IMR-90 (cell line): Measurements from ENCODE around the gene MT1G. TPM values are rescaled to one million over a fixed set of nuclear protein-coding genes. Genes with fewer than 3 reads are reported as not detected.

ENCODE experiments used
- ATAC-seq: fragments of 200-7000 bp; cut with Tn5 transposase; 2 replicates; pipeline ENCODE4 v1.9.1; 2020; ENCODE audit warnings: low read depth, mild to moderate bottlenecking, moderate library complexity
- BruUV-seq: library from RNA; stranded (reverse); fragments of 400-500 nt; replicated peaks from 2 replicates; lab custom pipeline; 2021; lab: Mats Ljungman, UMichigan
- CTCF ChIA-PET: fragments of 300-600 bp; formaldehyde crosslinking; extraction: SDS; loops from one replicate; lab custom pipeline; 2021; ENCODE audit warnings: antibody characterized with exemption; lab: Yijun Ruan, JAX
- POLR2A ChIA-PET: fragments of 300-600 bp; sonication (Branson Sonifier 250); formaldehyde crosslinking; loops from one replicate; lab custom pipeline; 2022; ENCODE audit warnings: antibody characterized with exemption; ENCODE audit not compliant: unreplicated experiment; lab: Charles Lee
- DNase-seq: peaks from one replicate; pipeline ENCODE4 v3.0.0; 2013
- H2AFZ ChIP-seq: replicated peaks from 2 replicates; pipeline ENCODE3; 2013; ENCODE audit warnings: low read length, mild to moderate bottlenecking; ENCODE audit not compliant: poor library complexity
- H2AK5ac ChIP-seq: 2 replicates; pipeline ENCODE4 v1.6.1; 2013; ENCODE audit warnings: low read depth, low read length, inconsistent platforms
- H2AK9ac ChIP-seq: replicated peaks from 2 replicates; pipeline ENCODE3; 2013; ENCODE audit warnings: mild to moderate bottlenecking, low read depth, low read length, moderate library complexity; ENCODE audit not compliant: poor library complexity
- H2BK120ac ChIP-seq: 2 replicates; pipeline ENCODE4 v1.6.1; 2013; ENCODE audit warnings: low read depth, low read length, inconsistent platforms
- H2BK15ac ChIP-seq: 3 replicates; pipeline ENCODE4 v1.6.1; 2013; ENCODE audit warnings: low read depth, low read length, inconsistent platforms
- H2BK20ac ChIP-seq: 2 replicates; pipeline ENCODE4 v1.6.1; 2013; ENCODE audit warnings: low read depth, mild to moderate bottlenecking, inconsistent platforms, low read length, moderate library complexity
- H2BK5ac ChIP-seq: 2 replicates; pipeline ENCODE4 v1.6.1; 2013; ENCODE audit warnings: mild to moderate bottlenecking, low read depth, low read length, inconsistent platforms; ENCODE audit not compliant: poor library complexity, severe bottlenecking
- H3K14ac ChIP-seq: replicated peaks from 2 replicates; pipeline ENCODE4 v1.6.1; 2013; ENCODE audit warnings: low read depth, low read length, inconsistent platforms
- H3K18ac ChIP-seq: 2 replicates; pipeline ENCODE4 v1.6.1; 2013; ENCODE audit warnings: low read depth, low read length, control low read depth
- H3K23ac ChIP-seq: 2 replicates; pipeline ENCODE4 v1.6.1; 2013; ENCODE audit warnings: low read depth, low read length, inconsistent platforms
- H3K27ac ChIP-seq: 2 replicates; pipeline ENCODE4 v1.5.1; 2013; ENCODE audit warnings: mild to moderate bottlenecking, control low read depth, low read length; ENCODE audit not compliant: insufficient read depth
- H3K27me3 ChIP-seq: 2 replicates; pipeline ENCODE4 v1.6.1; 2013; ENCODE audit warnings: low read length; ENCODE audit not compliant: control insufficient read depth, insufficient read depth
- H3K36me3 ChIP-seq: 2 replicates; pipeline ENCODE4 v1.6.1; 2013; ENCODE audit warnings: low read length, mixed read lengths; ENCODE audit not compliant: control insufficient read depth, insufficient read depth
- H3K4ac ChIP-seq: 2 replicates; pipeline ENCODE4 v1.6.1; 2013; ENCODE audit warnings: low read depth, low read length, inconsistent platforms
- H3K4me1 ChIP-seq: 2 replicates; pipeline ENCODE4 v1.6.1; 2013; ENCODE audit warnings: low read length, mixed read lengths; ENCODE audit not compliant: control insufficient read depth, insufficient read depth
- H3K4me2 ChIP-seq: 2 replicates; pipeline ENCODE4 v1.6.1; 2013; ENCODE audit warnings: low read depth, mild to moderate bottlenecking, control low read depth, low read length, moderate library complexity
- H3K4me3 ChIP-seq: 2 replicates; pipeline ENCODE4 v1.5.1; 2013; ENCODE audit warnings: low read depth, mild to moderate bottlenecking, control low read depth, low read length, moderate library complexity; ENCODE audit not compliant: insufficient read depth
- H3K56ac ChIP-seq: 2 replicates; pipeline ENCODE4 v1.6.1; 2013; ENCODE audit warnings: low read length, inconsistent platforms; ENCODE audit not compliant: insufficient read depth; ENCODE audit errors: extremely low read depth
- H3K79me1 ChIP-seq, 2 experiments: 2 replicates each; pipeline ENCODE4 v1.6.1; 2013; ENCODE audit warnings: low read length in 2 of 2, inconsistent platforms in 1 of 2, low read depth in 1 of 2
- H3K9ac ChIP-seq: 2 replicates; pipeline ENCODE4 v1.6.1; 2013; ENCODE audit warnings: low read depth, low read length, control low read depth
- H3K9me1 ChIP-seq: 2 replicates; pipeline ENCODE4 v1.6.1; 2013; ENCODE audit warnings: low read length, inconsistent platforms; ENCODE audit not compliant: insufficient read depth
- H3K9me3 ChIP-seq: 2 replicates; pipeline ENCODE4 v1.6.1; 2013; ENCODE audit warnings: low read length; ENCODE audit not compliant: control insufficient read depth, insufficient read depth
- H4K20me1 ChIP-seq: 2 replicates; pipeline ENCODE4 v1.6.1; 2013; ENCODE audit warnings: low read length, inconsistent platforms; ENCODE audit not compliant: insufficient read depth
- H4K5ac ChIP-seq: 2 replicates; pipeline ENCODE4 v1.6.1; 2013; ENCODE audit warnings: mild to moderate bottlenecking, low read depth, low read length, control low read depth
- H4K8ac ChIP-seq, 2 experiments: 2 replicates each; pipeline ENCODE4 v1.6.1; 2013; ENCODE audit warnings: low read depth in 2 of 2, low read length in 2 of 2, control low read depth in 1 of 2, inconsistent platforms in 1 of 2
- H4K91ac ChIP-seq: 2 replicates; pipeline ENCODE4 v1.6.1; 2013; ENCODE audit warnings: low read depth, low read length, inconsistent platforms; ENCODE audit not compliant: insufficient read depth
- BHLHE40 ChIP-seq: fragments of 150-350 bp; IDR thresholded peaks from 2 replicates; pipeline ENCODE4 v1.6.1; 2016; ENCODE audit warnings: mild to moderate bottlenecking, low read depth, low read length
- CEBPB ChIP-seq: IDR thresholded peaks from 2 replicates; pipeline ENCODE4 v1.6.1; 2012; ENCODE audit warnings: low read depth, low read length, improper control_type of control experiment
- CHD1 ChIP-seq: IDR thresholded peaks from 2 replicates; pipeline ENCODE4 v1.6.1; 2012; ENCODE audit warnings: low read depth, low read length, improper control_type of control experiment
- FOS ChIP-seq: fragments of 150-350 bp; IDR thresholded peaks from 2 replicates; pipeline ENCODE4 v1.6.1; 2016; ENCODE audit warnings: low read depth, low read length
- MAFK ChIP-seq: IDR thresholded peaks from 2 replicates; pipeline ENCODE4 v1.6.1; 2012; ENCODE audit warnings: low read depth, low read length, improper control_type of control experiment
- MAZ ChIP-seq: IDR thresholded peaks from 2 replicates; pipeline ENCODE4 v1.6.1; 2012; ENCODE audit warnings: low read depth, mild to moderate bottlenecking, low read length, improper control_type of control experiment, moderate library complexity, borderline replicate concordance
- MXI1 ChIP-seq: IDR thresholded peaks from 2 replicates; pipeline ENCODE4 v1.6.1; 2012; ENCODE audit warnings: low read depth, mild to moderate bottlenecking, low read length, moderate library complexity, borderline replicate concordance
- NFE2L2 ChIP-seq: fragments of 150-350 bp; IDR thresholded peaks from 2 replicates; pipeline ENCODE4 v1.6.1; 2016; ENCODE audit warnings: low read depth, mild to moderate bottlenecking, low read length
- POLR2A ChIP-seq: IDR thresholded peaks from 2 replicates; pipeline ENCODE4 v1.6.1; 2012; ENCODE audit warnings: mild to moderate bottlenecking, low read depth, low read length
- RAD21 ChIP-seq: IDR thresholded peaks from 2 replicates; pipeline ENCODE4 v1.6.1; 2012; ENCODE audit warnings: low read length, improper control_type of control experiment
- RCOR1 ChIP-seq: IDR thresholded peaks from 2 replicates; pipeline ENCODE4 v1.6.1; 2012; ENCODE audit warnings: mild to moderate bottlenecking, low read length, improper control_type of control experiment; ENCODE audit not compliant: insufficient replicate concordance
- RFX5 ChIP-seq: IDR thresholded peaks from 2 replicates; pipeline ENCODE4 v1.8.0; 2012; ENCODE audit warnings: low read depth, mild to moderate bottlenecking, low read length, moderate library complexity
- SMC3 ChIP-seq: fragments of 150-350 bp; IDR thresholded peaks from 2 replicates; pipeline ENCODE4 v1.6.1; 2016; ENCODE audit warnings: low read depth, mild to moderate bottlenecking, antibody characterized with exemption, low read length, moderate library complexity
- USF2 ChIP-seq: fragments of 150-350 bp; IDR thresholded peaks from 2 replicates; pipeline ENCODE4 v1.6.1; 2017; ENCODE audit warnings: mild to moderate bottlenecking, antibody characterized with exemption, low read length, low read depth
- WGBS, 2 experiments: methylation state at CpG; one replicate each; pipeline versions ENCODE4 v1.1.5 to v1.1.7; 2013; ENCODE audit warnings: missing lambda C conversion rate in 2 of 2; ENCODE audit not compliant: insufficient read length in 1 of 2; ENCODE audit errors: extremely low coverage in 2 of 2; 5-methylcytosine and 5-hydroxymethylcytosine counted together
- dilution Hi-C: fragments of 300-500 bp; cut with HindIII; formaldehyde crosslinking; loops from one replicate; pipeline ENCODE4 v1.14.3; 2018; ENCODE audit warnings: low sequenced_read_pairs; ENCODE audit not compliant: unreplicated experiment
- in situ Hi-C: fragments of 300-500 bp; cut with MboI; formaldehyde crosslinking; loops from 3 replicates; pipeline ENCODE4 v1.14.3; 2019; ENCODE audit warnings: low sequenced_read_pairs, inconsistent platforms, mixed read lengths
- intact Hi-C: fragments of 100-400 bp; cut with micrococcal nuclease; formaldehyde crosslinking; loops from 2 replicates; pipeline ENCODE4 v1.10.0; 2022
- polyA plus RNA-seq, 3 experiments: library from polyadenylated mRNA; depleted of rRNA; stranded (reverse); fragments of >200 nt; gene quantifications; 2 replicates each; pipeline ENCODE4 v1.2.3, GENCODE V29; 2012; ENCODE audit warnings: low replicate concordance in 1 of 3
- total RNA-seq: library from RNA; depleted of rRNA; stranded (reverse); fragments of >200 nt; gene quantifications from 2 replicates; pipeline ENCODE4 v1.2.3, GENCODE V29; 2012
- TF ChIP-seq, protein P1 (sequence below): conservative IDR thresholded peaks from 2 replicates; pipeline ENCODE4 v1.5.1; 2012; ENCODE audit warnings: mild to moderate bottlenecking, low read depth, low read length, improper control_type of control experiment

Gene MT1G
- total and polyA plus RNA-seq, 2 of the 4 experiments (the other 2 are of a cell fraction) = 0.48 TPM; not detected in 1

DNA sequence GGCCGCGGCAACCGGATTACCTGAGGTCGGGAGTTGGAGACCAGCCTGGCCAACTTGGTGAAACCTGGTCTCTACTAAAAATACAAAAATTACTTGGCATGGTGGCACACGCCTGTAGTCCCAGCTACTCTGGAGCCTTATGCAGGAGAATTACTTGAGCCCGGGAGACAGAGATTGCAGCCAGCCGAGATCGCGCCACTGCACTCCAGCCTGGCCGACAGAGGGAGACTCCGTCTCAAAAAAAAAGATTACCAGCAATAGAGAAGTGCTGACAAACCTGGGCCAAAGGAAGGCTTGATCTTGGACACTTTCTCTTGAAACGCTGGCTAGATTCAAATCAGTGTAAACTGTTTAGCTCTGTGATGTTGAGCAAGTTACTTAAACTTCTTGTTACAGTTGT, 6.1 kb upstream of the MT1G start:
- Histone ChIP-seq H3K14ac (no peak overlapping the region), H3K9me1 (peaks cover 5% of the 10 kb centered on the region), H4K91ac (no peak overlapping the region), H2AK9ac (no peak overlapping the region), H3K18ac (no peak overlapping the region), H3K23ac (no peak overlapping the region), H2BK20ac (no peak overlapping the region), H3K4ac (no peak overlapping the region), H4K20me1 (peaks cover 4% of the 10 kb centered on the region; the same call in 1 of the 2 replicates), H2AK5ac (no peak overlapping the region), H2BK120ac (no peak overlapping the region), H3K4me3 (no peak overlapping the region), H2BK5ac (no peak overlapping the region), H3K36me3 (no peaks in the 10 kb centered on the region), H3K9me3 (no peaks in the 10 kb centered on the region), H3K27me3 (peaks cover 40% of the 10 kb centered on the region), H4K8ac (no peak overlapping the region), H3K4me2 (no peak overlapping the region), H2AFZ (no peak overlapping the region), H3K4me1 (peaks cover 13% of the 10 kb centered on the region), H3K56ac (no peak overlapping the region), H3K9ac (no peak overlapping the region), H4K5ac (no peak overlapping the region), H2BK15ac (no peak overlapping the region), H3K79me1 (no peaks in the 10 kb centered on the region), H3K27ac (no peak overlapping the region)
- no peak for ATAC-seq
- ChIA-PET CTCF (interaction anchor here (0.7 to 2.7 kb wide), 5 partner anchors 9 to 56 kb away, joined by 3 to 10 read pairs (median 5); partner anchors contain the start of gene MT1X), POLR2A (no interaction called here)
- intact Hi-C loops (no loop called here), in situ Hi-C loops (no loop called here), dilution Hi-C loops (no loop called here)
- BruUV-seq = no TSS peak
- TF ChIP-seq, protein P1, sequence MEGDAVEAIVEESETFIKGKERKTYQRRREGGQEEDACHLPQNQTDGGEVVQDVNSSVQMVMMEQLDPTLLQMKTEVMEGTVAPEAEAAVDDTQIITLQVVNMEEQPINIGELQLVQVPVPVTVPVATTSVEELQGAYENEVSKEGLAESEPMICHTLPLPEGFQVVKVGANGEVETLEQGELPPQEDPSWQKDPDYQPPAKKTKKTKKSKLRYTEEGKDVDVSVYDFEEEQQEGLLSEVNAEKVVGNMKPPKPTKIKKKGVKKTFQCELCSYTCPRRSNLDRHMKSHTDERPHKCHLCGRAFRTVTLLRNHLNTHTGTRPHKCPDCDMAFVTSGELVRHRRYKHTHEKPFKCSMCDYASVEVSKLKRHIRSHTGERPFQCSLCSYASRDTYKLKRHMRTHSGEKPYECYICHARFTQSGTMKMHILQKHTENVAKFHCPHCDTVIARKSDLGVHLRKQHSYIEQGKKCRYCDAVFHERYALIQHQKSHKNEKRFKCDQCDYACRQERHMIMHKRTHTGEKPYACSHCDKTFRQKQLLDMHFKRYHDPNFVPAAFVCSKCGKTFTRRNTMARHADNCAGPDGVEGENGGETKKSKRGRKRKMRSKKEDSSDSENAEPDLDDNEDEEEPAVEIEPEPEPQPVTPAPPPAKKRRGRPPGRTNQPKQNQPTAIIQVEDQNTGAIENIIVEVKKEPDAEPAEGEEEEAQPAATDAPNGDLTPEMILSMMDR = peak; percentile 45
- TF ChIP-seq MAZ (no peak), RAD21 (peak; percentile 46), USF2 (no peak), MAFK (no peak), MXI1 (no peak), SMC3 (peak; percentile 31; the same call in 1 of the 2 replicates), RCOR1 (no peak), CHD1 (no peak), CEBPB (no peak), FOS (no peak), POLR2A (no peak), NFE2L2 (no peak), RFX5 (no peak), BHLHE40 (no peak)
- DNase-seq = peak; percentile 20
- WGBS, 2 experiments = 20% methylated on average over 1 of the region's 12 CpGs; no CpG with 5 or more reads in 1 of the 2 experiments
